NCI-H2227 (cell line): ENCODE measurements around the gene CBLN3.
"Not testable (repeated sequence)": the region's sequence is repeated elsewhere in the genome, so short reads cannot be mapped to it uniquely, and the experiment has no call there.

Source experiments
- DNase-seq: peaks from one replicate; lab custom pipeline; 2025; ENCODE audit not compliant: unreplicated experiment; lab: John Stamatoyannopoulos, UW

CBLN3 gene

DNA sequence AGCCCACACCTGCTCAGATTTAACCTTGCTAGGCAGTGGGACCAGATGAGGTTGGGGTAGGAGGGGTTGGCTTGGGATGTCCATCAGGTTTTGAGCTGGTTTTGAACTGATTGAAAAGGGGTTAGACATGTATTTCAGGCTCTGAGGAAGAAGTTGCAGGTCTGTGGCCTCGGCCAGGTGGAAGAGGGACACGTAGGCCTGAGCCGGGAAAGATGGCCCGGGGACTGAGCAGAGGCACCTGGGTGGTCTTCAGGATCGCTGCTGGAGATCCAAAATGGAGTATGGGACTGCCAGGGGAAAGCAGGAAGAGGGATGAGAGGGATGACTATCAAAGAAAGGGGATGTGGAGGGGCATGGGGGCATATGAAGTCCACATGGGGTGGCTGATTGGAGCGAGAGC is 23.1 kb downstream of the CBLN3 start:
- no peak for DNase-seq

GRCh38 chr14:24404814-24405213 is 24.7 kb downstream of the CBLN3 start:
- peak; percentile 6 for DNase-seq

DNA sequence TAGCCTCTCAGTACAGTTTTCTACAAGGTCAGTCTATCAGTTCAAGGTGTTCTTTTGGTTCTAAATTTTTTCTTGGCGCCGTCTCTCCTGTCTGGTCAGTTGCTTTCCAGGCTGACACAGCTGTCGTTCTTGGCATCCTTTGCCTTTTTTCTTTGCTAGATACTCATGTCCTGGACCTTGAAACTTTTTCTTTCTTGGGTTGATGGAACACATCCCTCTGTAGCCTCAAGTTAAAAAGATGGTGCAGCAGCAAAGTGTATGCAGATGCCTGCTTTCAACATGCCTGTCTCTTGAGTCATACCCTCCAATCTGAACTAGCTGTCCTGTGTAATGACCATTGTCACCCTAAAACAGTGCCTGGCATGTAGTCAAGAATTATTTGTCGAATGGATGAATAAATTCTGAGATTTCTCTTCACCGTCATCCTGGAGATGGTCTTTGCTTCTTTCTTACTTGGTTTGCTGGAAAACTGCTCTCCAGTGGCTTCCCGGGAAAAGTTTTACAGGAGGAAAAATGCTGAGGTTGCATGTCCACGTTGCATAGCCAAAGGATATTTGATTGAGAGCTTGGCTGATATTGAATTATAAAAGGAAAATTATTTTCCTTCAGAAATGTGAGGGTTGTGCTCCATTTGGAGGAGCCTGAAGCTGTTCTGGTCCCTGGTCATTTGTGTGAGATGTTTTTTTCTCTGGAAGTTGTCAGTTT is 26.0 kb downstream of the CBLN3 start:
- no peak for DNase-seq

DNA sequence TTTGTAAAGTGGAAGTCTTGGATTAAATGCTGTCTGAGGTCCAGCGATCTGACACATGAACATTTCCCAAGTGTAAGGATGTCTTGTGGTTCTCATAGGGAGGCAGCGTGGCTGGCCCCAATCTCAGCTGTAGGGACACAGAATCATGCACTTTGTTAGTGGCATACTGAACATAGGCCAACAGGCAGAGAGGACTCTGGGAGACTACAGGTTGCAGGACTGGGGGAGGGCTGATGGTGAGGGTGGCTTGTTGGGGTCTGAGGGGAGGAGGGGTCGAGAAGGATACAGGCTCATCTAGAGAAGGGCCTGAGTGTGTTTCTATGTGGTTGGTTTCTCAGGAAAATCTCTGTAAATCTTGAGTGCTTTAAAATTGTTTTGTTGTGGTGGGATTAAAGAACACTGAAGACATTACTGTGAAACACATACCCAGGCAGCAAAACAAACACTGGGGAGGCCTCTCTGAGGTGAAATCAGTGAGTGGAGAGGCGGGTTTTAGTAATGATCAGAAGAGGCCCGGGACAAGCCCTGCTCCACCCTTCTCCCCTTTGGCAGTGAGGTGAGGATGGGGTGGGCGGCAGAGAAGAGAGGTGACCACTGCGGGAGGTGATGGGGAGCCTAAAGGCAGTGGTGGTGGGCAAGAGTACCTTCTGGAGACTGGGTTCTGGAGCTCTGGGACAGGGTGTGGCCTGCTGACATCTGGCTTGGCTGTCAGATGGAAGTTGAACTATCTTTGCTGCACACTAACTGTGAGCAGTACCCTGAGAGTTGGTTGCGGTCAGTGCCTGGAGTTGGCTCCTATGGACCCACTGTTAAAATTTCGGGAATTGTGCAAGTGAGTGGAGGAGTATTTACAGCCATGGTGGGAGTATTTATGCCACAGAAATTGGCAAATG is 27.4 kb downstream of the CBLN3 start:
- DNase-seq = no peak

GRCh38 chr14:24399999-24400718 is 29.3 kb downstream of the CBLN3 start:
- DNase-seq = no peak

DNA sequence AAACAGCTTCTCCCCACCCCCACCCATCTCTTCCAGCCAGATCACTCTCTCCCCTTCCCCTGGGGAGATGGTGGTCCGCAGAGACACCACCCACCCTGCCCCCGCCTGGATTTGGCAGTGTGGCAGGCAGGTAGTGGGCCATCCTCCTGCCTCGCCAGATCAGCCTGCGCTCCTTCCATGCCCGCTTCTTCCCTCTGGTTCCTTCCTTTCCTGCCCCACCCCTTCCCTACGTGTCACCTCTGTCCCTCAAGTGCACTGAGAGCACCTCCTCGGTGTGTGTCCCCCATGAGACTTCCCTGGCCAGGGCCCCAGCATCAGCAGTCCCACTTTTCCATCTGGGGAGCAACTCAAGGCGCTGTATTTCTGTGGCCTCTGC is 30.0 kb downstream of the CBLN3 start:
- DNase-seq = no peak

- peak; percentile 41 for DNase-seq
Measured at GRCh38 chr14:24398653-24399446, 30.6 kb downstream of the CBLN3 start, which contains the start of gene NYNRIN. Gene NYNRIN, plus strand, starts transcription at chr14:24399003. Its CDS starts 244 bp downstream, at chr14:24399247.

DNA sequence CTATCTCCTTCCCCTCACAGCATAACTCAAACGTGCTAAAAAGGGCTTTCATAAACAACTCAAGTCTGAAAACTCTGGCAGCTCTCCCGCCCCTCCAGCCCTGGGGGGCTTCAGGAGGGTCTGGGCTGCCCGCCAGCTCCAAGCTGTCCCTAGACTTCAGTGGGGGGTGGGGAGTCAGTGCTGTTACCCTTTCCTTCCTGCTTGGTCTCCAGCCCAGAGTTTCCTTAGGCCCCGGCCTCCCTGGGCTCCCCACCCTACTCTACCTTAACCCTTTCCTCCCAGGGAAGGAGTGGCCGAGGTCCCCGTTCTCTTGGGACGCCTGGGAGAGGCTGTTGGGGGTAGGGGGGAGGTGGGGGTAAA is 31.2 kb downstream of the CBLN3 start:
- no peak for DNase-seq

GRCh38 chr14:24397639-24398292 is 31.7 kb downstream of the CBLN3 start:
- DNase-seq = no peak

DNA sequence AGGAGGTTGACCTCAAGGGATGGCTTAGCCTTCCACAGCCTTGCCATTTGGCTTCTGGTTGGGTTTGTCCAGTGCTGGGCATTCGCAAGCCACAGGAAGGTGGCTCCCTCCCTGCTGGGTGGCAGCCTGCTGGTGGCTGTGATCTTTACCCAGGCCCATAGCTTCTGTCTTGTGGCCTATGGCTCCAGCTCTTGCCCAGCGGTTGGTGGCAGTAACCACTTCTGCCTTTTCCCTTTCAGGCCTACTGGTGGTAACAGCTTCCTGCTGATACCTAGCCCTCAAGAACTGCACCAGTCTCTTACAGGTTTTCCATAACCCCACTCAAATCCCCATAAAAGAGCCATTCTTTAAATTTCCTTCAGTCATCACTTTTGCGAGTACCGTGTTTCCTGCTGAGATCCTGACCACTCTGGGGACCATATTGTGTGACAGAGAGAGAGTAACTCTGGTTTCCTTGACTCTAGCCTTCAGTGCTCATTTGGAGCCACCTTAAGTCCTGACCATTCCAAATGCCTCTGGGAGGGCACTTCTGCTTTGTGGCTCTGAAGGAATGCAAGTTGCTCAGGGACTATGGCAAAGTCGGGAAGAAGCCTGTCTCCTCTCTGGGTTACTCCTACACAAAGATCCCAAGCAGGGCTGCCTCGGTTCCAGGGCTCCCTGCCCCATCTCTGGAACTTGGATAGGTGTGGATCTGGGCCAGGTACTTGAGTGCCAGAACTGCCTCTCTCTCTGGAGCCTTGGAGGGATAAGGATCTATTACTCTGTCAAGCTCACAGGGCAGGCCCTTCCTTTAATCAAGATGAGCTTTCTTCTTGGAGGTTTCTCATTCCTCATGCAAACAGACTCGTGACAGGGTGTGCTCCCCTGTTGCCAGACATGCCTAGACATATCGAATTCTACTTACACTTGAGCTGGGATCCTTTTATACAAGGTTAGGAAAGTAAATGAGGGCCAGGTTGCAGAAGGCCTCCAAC is 33.6 kb downstream of the CBLN3 start:
- DNase-seq = no peak

DNA sequence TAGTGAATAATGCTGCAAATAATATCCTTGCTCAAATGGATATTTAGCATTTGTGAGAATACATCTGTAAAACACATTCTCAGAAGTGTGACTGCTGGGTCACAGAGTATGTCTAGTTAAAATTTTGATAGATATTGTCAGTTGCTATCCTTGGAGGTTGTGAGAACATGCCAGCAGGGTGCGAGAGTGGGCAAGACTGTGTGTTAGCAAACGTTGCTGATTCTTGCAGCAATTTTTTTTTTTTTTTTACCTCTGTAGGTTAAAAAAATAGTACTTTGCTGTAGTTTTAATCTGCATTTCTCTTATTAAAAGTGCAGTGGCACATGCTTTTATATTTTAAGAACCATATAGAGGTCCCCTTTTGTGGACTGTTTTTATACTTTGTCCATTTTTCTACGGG is 35.2 kb downstream of the CBLN3 start:
- DNase-seq = no peak

- no peak for DNase-seq
Measured at GRCh38 chr14:24392325-24393091, 37.0 kb downstream of the CBLN3 start.

GRCh38 chr14:24390701-24391468 is 38.6 kb downstream of the CBLN3 start:
- no peak for DNase-seq

- no peak for DNase-seq
Measured at GRCh38 chr14:24389226-24389848, 40.1 kb downstream of the CBLN3 start.

GRCh38 chr14:24388474-24389179 is 40.8 kb downstream of the CBLN3 start:
- DNase-seq = no peak

GRCh38 chr14:24387579-24387978 is 41.9 kb downstream of the CBLN3 start:
- DNase-seq = not testable (repeated sequence)

DNA sequence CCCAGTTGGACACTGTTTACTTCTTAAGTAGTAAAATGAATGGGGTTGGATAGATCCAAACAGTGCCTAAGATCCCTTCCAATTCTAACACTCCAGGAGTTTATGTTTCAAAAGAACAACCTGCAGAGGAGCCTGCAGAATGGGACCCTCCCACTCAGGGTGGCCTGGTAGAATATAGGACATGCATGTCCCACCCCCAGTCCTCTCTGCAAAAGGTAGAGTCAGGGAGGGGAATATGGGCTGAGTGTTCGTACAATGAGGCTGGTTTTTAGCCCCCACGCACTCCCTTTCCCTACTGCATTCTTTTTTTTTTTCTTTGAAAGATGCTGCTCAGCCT is 42.5 kb downstream of the CBLN3 start:
- DNase-seq = no peak
